Stimulated activated CD4-positive, alpha-beta T cell treated with anti-CD3 and anti-CD28 coated beads, Interleukin-4, amount 100 ng/mL, for 1 hour (primary cell): ENCODE data around the gene CRIP3.
"Not testable (repeated sequence)": the region's sequence is repeated elsewhere in the genome, so short reads cannot be mapped to it uniquely, and the experiment has no call there.

ENCODE experiments used
- DNase-seq: peaks from one replicate; pipeline ENCODE4 v3.0.0-alpha.2; 2020

Gene CRIP3

DNA sequence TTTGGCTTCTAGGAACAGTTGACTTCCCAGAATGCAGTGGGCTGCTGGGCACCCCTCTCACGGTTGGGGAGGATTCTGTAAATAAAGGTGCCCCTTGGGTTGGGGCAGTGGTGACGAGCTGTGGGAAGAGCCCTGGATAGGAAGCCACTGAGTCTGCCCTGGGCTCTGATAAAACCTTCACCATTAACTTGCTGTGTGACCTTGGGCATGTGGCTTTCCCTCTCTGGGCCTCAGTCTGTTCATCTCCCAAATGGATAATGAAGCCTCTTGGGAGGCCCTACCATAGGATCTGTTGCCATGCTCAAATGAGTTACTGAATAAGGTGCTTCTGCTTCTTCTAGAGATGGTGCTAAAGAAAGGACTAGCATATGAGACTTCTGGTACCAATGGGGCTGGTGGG is 3.7 kb downstream of the CRIP3 start:
- DNase-seq: no peak

DNA sequence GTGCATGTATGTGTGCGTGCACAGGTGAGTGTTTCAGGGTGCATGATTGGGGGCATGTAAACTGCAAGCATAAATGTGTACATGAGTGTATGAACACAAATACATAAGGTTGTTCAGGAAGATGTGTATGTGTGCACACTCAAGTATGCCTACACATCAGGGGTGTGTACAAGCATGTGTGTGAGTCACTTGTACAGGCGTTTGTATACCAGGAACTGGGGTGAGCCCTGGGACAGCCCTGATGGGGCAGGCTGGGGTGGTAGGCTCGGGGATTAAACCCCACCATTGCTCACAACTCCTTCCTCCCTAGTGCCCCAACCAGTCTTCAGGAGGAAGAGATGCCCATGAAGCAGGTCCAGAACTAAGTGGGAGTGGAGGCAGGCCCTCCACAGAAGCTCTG is 4.3 kb downstream of the CRIP3 start:
- no peak for DNase-seq

DNA sequence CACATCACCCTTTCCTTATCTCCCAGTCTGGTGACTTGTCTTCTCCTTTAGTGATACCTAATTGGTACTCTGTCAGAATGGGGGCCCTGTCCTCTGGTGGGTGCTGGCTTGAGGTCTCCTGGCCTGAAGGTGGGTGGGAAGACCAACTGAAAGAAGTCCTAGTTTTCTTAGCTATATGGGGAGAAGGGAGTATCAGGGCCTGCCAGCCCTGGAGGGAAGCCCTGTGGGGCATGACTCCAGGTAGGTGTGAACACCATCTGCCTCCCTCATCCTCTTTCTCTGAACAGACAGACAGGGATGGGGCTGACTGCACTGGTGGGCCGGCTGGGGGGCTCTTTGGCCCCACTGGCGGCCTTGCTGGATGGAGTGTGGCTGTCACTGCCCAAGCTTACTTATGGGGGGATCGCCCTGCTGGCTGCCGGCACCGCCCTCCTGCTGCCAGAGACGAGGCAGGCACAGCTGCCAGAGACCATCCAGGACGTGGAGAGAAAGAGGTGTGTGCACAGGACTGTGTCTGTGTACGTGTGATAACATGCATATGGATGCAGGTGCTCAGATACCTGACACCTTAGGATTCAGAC is 4.8 kb downstream of the CRIP3 start:
- DNase-seq: no peak

DNA sequence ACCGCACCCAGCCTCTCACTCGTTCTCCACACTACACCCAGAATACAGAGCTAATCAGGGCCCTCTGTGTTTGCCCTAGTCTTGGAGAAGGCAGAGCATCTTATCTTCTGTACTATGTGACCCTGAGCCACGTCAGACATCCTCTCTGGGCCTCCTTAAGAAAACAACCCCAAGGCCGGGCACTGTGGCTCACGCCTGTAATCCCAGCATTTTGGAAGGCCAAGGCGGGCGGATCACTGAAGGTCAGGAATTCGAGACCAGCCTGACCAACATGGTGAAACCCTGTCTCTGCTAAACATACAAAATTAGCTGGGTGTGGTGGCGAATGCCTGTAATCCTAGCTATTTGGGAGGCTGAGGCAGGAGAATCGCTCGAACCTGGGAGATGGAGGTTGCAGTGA is 5.6 kb downstream of the CRIP3 start:
- DNase-seq: not testable (repeated sequence)

DNA sequence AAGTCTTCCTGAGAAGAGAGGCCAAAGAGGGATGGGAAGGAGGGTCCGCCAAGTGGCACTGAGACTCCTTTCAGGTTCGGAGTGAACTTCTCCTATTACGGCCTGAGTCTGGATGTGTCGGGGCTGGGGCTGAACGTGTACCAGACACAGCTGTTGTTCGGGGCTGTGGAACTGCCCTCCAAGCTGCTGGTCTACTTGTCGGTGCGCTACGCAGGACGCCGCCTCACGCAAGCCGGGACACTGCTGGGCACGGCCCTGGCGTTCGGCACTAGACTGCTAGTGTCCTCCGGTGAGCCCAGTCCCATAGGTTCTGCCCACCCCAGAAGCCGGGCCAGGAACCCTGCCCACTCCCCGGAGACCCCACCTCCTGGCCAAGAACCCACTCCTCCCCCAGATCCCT is 6.5 kb downstream of the CRIP3 start:
- DNase-seq: no peak

DNA sequence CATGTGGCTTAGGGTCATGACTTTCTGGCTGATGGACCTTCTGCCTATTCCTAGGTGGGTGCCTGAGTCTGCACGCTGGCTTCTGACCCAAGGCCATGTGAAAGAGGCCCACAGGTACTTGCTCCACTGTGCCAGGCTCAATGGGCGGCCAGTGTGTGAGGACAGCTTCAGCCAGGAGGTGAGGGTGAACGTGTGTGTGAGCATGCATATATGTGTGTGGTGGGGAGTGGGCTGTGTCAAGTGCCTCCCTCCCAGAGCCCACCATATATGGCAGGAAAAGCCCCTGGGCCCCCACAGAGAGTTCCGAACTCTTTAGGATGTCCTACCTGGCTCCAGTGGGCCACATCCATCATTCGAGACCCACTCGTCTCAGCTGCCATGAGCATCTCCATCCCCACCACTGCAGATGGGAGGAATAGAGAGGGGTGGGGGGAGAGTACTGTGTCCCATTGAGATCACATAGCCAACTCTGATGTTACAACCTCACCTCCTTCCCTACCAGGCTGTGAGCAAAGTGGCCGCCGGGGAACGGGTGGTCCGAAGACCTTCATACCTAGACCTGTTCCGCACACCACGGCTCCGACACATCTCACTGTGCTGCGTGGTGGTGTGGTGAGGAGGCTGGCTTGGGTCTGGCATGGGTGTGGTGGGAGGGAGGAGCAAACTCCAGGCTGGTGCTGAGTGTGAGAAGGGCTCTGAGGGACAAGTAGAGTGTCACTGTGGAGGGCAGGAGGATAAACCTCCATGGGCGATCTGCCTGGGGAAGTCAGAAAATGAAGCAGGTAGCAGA is 7.3 kb downstream of the CRIP3 start:
- no peak for DNase-seq

DNA sequence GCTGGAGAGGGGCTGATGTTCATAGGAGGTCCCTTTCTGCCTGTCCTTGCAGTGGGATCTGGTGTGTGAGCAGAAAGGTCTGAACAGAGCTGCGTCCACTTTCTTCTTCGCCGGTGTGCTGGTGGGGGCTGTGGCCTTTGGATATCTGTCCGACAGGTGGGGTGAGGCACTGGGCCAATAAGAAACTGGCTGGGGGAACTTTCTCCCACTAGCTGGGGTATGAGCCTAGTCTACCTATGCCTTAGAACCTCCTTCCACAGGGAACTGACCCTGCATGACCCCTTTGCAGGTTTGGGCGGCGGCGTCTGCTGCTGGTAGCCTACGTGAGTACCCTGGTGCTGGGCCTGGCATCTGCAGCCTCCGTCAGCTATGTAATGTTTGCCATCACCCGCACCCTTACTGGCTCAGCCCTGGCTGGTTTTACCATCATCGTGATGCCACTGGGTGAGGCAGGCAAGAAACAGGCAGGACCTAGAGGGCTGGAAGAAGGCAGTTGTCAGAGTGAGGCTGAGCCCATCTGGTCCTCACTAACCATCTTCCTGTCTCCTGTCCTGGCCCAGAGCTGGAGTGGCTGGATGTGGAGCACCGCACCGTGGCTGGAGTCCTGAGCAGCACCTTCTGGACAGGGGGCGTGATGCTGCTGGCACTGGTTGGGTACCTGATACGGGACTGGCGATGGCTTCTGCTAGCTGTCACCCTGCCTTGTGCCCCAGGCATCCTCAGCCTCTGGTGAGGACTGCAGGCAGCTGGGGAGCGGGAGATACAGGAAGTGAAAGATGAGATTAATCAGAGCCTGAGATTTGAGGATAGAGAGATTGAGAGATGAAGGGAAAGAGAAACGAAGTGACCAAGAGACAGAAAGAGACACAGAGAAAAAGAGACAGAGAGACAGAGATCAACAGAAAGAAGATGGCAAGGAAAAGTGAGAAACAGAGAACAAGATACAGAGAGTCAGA is 9.0 kb downstream of the CRIP3 start:
- no peak for DNase-seq

DNA sequence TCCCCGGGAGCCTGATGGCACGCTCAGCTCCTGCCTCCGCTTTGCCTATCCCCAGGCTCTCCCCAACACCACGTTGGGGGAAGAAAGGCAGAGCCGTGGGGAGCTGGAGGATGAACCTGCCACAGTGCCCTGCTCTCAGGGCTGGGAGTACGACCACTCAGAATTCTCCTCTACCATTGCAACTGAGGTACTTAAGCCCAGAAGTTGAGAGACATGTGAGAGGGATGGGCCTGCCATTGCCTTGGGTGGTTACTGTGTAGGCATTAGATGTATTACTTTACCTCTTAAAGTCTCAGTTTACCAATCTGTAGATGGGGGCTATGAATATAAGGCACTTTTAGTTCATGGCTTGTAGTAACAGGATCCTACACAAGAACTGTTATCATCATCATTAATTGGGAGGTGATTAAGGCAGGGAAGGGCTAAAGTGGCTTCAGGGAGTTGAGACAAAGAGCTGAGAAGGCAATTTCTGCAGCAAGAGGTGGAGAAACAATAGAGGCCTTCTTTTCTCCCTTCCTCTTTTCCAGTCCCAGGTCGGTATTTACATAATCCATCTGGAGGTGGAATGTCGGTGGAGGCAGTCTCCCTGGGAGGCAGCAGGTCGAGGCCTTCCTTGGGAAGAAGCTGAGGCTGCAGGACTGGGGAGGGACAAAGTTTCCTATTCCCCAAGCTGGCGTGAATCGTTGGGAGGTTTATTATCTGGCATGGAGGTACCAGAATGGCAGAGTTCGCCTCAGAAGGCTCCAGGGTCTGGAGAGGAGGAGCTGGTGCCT is 9.9 kb downstream of the CRIP3 start:
- DNase-seq: no peak

DNA sequence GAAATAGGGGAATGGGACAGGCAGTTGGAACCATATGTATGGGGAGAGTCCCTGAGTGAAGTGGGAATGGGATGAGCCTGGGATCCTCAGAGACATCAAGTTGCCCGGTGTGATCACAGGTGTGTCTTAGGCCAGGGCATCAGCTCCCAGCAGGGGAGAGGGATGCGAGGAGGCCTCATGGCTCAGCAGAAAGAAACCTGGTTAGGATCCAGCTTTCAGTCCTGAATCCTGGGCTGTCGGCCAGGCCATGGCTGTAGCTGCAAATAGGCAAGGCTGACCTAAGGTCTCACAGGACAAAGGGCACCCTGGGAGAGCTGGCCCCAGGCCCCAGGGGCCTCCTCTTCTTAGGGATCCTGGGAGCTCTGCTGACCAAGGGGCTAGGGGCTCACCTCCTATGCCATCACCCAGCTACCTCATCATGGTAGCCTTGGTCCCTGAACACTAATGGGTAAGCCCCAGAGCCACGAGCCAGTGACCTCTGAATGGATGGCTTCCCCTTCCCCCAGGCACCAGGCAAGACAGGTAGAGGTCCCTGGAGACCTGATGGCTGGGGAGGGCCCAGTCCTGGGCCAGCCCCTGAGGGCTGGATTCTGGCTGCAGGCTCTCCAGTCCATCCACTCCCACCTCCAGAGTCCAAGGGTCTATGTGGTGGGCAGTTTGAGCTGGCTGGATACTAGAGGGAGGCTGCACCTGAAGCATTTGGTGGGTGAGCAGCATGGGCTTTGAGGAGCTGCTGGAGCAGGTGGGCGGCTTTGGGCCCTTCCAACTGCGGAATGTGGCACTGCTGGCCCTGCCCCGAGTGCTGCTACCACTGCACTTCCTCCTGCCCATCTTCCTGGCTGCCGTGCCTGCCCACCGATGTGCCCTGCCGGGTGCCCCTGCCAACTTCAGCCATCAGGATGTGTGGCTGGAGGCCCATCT is 10.7 kb downstream of the CRIP3 start, which contains the start of gene SLC22A7:
TSS of gene SLC22A7 (plus strand) at position 617 of the 921 bp plus-strand sequence. CDS start at position 716, 99 bp downstream.
- no peak for DNase-seq

DNA sequence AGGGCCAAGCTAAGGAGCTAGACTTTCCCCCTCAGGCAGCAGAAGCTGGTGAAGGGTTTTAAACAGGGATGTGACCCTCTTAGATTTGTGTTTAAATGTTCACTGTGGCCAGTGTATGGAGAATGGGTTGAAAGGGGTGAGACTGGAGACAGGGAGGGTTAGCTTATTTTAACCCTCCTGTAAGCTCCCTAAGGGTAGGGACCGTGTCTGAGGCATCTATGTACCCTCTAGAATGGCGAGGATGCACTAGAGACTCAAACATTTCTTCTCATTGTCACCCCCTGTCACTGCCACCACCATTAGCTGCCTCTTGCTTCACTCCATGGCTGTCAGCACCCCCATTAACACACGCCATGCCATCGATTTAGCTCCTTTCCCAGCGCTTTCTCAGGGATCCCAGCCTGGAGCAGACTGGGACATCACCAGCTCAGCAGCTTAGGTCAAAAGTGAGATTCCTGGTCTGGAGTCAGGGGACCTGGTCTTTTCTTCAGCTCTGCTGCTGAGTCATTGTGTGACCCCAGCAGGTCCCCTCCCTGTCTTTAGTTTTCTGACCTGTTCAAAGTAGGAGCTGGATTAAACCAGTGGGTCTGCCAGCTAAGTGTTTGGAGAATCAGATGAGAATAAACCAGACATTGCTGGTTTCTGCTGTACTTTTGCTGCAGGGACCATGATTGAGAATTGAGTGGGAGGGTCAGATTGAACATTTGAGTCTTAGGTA is 11.7 kb downstream of the CRIP3 start:
- no peak for DNase-seq

DNA sequence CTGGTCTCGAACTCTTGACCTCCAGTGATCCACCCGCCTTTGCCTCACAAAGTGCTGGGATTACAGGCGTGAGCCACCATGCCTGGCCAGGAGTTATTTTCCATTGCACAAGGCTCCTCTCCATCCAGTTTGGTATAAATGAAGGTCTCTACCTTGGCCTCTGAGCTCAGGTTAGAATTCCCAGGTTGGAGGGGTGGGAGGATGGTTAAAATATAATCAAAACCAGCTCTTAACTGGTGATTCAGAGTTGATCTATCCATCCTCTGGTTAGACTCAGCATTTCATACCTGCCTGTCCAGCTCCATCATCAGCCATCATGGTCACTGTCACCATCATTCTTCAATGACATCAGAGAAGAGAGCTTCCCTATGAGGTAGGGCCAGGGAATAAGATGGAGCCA is 13.2 kb downstream of the CRIP3 start:
- no peak for DNase-seq

DNA sequence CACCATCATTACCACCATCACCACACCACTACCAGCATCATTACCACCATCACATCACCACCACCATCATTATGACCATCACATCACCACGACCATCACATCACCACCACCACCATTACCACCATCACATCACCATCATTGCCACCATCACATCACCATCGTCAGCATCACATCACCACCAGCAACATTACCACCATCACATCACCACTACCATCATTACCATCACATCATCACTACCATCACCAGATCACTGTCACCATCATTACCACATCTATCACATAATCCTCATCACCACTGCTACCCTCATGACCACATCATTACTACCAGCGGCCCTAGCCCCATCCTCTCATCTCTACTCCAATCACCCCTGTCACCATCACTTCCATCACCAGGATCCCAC is 14.1 kb downstream of the CRIP3 start:
- no peak for DNase-seq

DNA sequence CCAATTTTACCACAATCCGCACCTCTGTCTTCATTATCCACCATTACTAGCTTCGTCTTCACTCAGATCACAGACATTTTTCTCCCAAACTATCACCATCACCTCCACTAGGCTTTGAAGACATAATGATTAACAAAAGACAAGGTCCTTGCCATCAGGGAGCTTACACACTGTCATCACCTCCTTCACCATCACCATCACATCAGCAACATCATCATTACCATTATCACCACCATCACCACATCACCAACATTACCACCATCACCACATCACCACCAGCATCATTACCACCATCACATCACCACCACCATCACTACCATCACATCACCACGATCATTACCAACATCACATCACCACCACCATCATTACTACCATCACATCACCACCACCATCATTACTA is 14.9 kb downstream of the CRIP3 start:
- no peak for DNase-seq

DNA sequence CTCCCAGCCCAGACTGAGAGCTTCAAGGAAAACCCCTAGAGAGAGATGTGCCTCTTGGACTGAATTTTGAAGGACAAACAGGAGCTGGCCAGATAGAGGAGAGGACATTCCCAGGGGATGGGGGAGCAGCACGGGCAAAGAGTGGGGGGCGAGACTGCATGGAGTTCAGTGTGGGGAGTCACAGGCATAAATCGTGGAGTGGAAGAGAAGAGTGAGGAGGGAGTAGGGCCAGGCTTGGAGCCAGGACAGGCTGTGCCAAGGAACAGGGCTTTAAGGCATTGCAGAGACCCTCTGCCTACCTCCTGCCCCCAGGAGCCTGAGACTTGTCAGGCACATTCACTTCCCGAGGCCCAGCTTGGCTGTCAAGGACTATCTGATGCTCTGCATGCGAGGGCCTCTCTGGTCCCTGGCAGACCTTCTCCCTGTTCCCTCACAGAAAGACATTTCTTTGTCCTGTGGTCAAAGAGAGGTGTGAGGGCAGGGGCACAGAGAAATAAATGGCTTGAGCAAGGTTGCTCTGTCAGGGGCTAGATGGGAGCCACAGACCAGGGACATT is 15.8 kb downstream of the CRIP3 start:
- no peak for DNase-seq

DNA sequence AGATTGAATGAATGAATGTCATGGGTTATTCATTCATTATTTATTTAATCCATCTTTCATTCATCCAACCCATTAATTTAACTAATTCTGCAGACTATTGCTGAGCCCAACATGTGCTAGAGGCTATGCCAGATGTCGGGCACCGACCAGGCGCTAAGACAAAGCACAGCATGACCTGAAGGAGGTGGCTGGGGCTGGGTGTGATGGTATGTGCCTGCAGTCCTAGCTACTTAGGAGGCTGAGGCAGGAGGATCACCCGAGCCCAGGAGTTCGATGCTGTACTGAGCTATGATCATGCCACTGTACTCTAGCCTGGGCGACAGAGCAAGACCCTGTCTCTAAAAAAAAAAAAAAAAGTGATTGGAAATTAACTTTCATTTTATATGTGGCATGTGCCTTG is 16.3 kb downstream of the CRIP3 start:
- no peak for DNase-seq

DNA sequence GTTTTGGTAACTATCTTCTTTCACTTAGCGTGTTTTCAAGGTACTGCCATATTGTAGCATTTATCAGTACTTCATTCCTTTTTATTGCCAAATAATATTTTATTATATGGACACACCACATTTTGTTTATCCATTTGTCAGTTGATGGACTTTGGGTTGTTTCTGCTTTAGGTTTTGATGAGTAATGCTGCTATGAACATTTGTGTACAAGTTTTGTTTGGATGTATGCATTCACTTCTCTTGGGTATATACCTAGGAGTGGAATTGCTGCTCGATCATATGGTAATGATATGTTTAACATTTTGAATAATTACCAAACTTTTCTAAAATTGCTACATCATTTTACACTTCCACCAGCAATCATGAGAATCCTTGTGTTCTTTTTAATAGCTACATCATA is 16.9 kb downstream of the CRIP3 start:
- no peak for DNase-seq

DNA sequence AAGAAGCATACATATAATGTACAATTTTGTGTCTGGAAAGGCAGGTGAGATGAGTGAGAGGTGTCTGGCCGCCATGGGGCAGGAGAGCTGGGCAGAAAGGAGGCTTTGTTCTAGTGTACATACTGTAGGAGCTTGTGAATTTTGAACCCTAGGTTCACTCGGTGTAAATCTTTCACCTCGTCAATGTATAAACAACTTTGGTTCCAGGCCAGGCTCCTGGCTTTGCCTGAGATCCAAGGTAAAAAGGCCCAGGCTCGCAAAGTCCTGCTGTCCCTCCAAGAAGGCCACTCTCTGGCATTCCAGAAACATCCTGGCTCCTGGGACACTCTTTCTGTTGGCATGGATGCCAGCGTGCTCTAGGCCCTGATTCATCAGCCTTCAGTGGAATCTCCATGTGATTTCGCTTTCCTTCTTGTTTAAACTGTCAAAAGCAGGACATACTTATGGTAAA is 17.7 kb downstream of the CRIP3 start:
- no peak for DNase-seq

DNA sequence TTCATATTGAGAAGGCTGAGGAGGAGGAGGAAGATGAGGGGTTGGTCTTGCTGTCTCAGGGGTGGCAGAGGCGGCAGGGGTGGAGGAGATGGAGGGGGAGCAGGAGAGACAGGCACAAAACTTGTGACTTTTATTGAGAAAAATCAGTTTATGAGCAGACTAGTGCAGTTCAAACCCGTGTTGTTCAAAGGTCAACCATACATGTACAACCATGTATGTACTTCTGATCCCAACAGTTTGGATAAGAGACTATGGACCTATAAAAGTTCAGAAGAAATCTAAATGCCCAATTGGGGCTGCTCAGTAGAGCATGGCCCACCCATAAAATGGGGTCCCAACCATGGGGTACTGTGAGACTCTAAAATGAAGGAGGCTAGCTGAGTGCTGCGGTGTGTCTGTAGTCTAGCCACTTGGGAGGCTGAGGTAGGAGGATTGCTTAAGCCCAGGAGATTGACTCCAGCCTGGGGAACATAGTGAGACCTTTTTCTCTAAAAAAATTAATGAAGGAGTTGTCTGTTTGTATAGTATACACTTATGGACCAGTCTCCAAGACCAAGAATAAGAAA is 18.2 kb downstream of the CRIP3 start:
- DNase-seq: no peak

DNA sequence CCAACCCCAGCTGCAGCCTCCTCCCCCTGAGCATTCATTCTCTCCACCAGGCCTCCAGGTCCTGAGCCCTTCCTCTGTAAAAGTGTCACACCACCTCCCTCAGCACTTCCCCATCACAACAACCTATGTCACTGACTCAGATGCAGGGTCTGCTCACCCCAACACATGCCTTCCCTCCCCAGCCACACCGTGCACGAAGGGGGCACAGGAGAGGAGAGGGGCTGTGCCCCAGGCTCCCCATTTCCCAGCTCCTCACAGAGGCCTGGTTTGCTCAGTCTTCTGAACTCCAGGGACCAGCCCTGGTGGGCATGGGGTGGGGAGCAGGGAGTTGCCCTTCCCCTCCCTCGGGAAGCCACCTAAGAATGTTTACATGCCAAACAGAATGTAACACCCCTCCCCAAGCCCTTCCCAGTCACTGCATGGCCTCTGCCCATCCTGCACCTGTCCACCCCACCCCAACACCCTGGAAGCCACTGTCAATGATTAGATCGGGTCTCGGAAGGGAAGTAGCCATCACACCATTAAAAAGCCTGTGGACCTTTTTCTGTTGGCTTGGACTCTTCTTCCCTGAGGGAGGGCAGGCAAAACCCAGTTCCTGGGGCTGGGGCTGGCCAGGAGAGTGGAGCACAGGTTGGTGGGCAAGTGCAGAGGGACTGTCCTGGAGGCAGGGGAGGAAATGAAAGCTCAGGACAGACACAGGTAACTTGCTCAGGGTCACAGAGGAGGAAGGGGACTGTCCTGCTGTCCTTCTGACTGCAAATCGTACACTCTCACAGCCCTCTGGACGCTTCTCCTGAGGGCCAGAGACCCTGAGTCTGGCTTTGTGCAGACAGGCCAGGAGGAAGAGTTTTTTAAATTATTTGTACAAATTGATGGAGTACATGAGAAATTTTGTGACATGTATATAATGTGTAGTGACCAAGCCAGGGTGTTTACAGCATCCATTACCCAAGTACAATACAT is 20.6 kb downstream of the CRIP3 start:
- no peak for DNase-seq
